ENCODE measurements around the gene HECW1.
"Not testable (repeated sequence)": the region's sequence is repeated elsewhere in the genome, so short reads cannot be mapped to it uniquely, and the experiment has no call there.

HECW1 gene

DNA sequence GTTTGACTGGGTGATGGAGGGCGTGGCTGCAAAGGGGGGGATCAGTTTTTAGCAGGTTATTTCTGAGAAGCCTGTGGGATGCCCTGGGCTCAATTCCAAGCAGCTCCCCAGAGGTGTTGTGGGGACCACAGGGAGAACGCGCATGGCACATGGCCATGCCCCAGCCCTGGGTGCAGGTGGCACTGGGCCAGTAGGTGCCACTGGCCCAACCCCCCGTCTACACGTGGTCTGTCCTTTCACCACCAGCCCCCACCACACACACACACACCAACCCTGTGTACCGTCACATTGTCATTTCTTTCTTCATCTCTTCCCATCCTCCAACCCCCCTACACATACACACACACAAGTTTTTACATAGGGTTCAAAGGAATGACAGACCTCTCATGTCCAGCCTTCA, 355.4 kb downstream of the HECW1 start:
- no peak for DNase-seq (ENCODE audit: low read depth)

DNA sequence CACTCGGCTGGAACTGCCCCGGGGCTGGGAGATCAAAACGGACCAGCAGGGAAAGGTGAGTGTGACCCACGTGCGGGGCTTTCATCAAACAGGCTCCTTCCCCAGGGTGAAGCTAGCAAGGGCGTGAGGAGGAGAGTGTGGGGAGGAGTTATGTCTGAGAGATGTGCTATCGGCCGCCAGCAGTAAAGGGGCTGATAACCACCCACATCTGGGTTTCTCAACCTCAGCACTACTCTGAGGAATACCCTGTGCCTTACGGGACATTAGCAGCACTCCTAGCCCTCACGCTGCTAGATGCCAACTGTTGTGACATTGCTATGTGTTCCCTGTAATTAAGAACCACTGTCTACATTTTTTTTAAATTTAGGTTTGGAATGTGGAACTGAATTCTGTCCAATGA, 356.6 kb downstream of the HECW1 start:
- DNase-seq (ENCODE audit: low read depth) = no peak

DNA sequence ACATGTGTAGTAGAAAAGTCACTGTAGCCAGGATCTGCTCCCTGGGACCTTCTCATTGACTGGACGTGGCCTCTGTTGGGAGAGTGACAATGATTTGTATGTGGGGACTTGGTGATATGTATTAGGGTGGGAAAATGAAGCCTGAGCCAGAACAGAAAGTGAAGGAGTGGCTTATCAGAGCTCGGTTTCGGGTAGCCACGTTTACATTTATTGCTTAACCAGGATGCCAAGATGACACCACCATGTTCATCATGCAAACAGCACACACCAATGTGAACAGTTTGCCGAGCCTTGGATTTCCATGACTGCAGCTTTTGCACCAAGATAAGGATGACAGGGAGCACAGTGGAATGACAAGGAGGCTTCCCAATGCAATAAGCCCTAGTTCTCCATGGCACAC, 357.7 kb downstream of the HECW1 start:
- DNase-seq (ENCODE audit: low read depth) = no peak

DNA sequence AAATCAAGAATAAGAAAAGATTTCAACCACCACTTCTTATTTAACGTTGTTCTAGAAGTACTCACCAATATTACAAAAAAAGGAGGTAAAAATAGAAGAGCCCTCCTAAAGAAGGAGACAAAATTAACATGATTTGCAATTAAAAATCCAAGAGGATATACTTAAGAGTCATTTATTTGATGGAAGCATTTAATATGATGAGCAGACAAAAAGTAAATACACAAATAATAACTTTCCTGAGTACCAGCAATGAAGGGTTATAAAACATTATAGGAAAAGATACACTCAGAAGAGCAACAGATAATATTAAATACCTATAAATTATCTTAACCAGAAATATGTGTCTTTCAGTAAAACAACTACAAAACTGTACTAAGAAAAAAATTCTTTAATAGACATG, 363.5 kb downstream of the HECW1 start:
- no peak for DNase-seq (ENCODE audit: low read depth)

DNA sequence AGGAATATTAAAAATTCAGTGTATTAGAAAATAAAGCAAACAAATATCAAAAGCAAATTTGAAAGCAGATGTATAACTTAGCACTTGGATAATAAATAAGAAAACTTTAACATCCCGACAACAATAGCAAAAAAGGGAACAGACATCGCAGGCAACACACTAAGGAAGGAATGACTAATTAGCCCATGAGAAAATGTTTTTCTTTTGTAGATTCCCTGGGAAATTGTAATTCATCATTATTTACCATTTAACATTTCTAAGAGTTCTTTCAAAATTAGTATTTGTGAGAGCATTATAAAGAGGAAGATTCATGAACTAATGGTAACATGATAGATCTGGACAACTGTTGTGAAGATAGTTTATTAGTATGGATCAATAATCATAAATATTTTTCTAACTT, 364.4 kb downstream of the HECW1 start:
- no peak for DNase-seq (ENCODE audit: low read depth)

DNA sequence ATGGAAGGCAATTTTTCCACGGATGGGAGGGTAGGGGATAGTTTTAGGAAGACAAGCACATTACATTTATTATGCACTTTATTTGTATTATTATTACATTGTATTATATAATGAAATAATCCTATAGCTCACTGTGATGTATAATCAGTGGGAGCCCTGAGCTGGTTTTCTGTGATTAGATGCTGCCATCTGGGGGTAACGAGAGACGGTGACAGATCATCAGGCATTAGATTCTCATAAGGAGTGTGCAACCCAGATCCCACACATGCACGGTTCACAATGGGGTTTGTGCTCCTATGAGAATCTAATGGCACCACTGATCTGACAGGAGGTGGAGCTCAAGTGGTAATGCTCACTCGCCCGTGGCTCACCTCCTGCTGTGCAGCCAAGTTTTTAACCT, 366.6 kb downstream of the HECW1 start:
- DNase-seq (ENCODE audit: low read depth) = no peak

DNA sequence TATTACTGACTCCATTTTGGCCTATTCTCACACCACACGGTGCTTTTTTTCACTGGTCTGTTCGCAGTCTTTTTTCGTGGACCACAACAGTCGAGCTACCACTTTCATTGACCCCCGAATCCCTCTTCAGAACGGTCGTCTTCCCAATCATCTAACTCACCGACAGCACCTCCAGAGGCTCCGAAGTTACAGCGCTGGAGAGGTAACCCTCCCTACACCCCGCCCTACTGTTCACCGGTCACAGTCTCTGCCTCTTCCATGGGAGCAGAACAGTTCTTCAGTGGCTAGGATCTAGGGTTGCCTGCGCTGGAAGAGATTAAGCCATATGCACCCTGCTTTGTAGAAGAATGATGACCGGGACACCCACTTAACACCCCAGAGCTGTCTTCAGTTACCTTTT, 367.1 kb downstream of the HECW1 start:
- no peak for DNase-seq (ENCODE audit: low read depth)

DNA sequence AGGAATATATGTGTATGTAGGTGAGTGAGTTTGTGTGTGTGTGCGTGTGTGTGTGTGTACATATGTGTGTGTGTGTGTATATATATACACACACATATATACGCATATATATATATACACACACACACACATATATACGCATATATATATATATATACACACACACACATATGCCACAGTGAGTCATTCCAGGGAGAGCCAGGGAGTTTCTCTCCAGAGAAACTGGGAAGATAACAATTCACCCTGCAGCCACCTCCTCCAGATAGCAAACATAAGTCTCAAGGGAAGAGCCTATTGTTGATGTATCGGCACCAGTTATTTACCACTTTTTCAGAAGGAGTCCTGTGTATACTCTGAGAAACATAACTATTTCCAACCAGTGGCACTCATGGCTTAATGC, 368.1 kb downstream of the HECW1 start:
- no peak for DNase-seq (ENCODE audit: low read depth)

DNA sequence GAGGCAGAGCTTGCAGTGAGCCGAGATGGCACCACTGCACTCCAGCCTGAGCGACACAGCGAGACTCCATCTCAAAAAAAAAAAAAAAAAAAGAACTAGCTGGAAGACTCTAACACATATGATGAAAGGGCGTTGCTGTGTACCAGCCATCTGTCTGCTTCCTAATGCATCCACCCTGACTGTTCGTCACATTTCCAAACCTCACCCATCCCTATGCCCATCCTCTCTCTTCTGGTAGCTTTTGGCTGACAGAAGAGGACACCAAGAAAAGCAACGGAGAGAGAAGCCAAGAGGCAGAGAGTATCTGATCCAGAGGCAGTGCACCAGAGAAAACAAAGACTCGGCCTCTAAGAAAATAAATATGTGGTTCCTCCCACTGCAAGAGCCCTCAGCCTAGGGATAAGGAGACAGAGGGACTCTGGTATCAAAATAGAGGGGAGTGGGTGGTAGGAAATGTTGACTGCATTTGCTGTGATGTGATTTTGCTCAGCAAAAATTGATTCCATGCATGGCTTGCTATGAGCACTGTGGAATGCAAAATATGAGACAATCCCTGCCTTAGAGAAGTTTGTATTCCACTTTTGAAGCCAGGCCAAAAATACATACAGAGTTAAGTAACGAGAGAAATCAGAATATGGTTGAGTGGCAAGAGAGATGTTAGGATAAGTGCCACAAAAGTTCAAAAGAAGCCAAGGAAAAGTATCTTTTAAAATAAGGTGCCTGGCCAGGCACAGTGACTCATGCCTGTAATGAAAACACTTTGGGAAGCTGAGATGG, 369.6 kb downstream of the HECW1 start:
- no peak for DNase-seq (ENCODE audit: low read depth)

DNA sequence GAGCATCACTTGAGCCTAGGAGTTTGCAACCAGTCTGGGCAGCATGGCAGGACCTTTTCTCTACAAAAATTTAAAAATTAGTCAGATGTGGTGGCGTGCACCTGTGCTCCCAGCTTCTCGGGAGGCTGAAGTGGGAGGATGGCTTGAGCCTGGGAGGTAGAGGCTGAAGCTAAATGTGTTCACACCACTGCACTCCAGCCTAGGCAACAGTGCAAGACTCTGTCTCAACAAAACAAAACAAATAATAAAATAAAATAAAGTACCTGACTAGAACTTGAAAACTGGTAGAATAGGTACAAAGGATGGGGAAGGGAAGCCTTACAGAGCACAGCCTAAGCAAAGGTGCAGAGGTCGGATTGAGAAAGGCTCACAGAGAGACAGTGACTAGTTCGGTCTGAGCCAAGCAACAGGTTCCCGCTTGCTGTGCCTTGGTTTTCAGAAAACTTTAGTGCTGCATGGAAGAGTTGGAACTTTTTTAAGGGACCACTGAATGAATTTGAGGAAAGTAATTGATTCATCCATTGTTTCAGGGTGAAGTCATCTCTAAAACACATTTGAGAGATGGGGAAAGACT, 370.3 kb downstream of the HECW1 start:
- DNase-seq (ENCODE audit: low read depth) = no peak

DNA sequence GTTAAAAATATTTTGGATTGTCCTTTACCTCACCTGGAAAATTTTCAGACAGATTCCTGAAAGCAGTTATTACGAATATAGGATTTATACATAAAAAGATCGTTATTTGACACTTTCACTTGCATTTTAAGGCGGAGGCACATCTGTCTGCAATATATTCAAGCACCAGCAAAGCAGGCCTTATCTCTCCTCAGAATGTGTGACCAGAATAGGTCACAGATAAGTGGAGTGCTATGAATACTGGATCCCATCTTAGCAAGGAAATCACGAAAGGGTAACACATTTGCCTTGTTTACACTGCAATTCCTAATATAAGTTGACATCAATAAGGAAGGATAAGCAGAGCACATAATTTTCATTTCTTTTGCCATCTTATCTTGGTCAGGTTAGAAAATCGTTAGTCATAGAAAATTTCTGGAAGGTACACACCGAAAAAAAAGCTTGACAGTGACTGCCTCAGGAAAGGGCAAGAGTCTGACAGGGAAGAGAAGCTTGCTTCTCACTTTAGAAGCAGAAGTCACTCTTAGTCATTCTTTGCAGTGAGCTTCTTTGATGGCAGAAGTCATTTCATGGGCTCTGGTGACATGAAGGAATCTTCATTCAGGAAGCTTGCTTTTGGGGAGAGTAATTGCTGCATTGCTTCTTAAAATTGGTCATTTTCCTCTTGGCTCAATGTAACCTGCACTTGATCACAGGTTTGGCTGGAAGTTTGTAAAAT, 372.4 kb downstream of the HECW1 start:
- no peak for DNase-seq (ENCODE audit: low read depth)

DNA sequence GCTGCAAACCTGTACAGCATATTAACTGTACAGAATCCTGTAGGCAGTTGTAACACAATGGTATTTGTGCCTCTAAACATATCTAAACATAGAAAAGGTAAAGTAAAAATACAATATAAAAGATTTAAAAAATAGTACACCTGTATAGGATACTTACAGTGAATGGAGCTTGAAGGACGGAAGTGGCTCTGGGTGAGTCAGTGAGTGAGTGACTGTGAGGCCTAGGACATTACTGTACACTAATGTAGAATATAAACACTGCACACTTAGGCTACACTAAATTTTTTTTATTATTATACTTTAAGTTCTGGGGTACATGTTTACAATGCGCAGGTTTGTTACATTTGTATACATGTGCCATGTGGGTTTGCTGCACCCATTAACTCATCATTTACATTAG, 373.1 kb downstream of the HECW1 start:
- no peak for DNase-seq (ENCODE audit: low read depth)

DNA sequence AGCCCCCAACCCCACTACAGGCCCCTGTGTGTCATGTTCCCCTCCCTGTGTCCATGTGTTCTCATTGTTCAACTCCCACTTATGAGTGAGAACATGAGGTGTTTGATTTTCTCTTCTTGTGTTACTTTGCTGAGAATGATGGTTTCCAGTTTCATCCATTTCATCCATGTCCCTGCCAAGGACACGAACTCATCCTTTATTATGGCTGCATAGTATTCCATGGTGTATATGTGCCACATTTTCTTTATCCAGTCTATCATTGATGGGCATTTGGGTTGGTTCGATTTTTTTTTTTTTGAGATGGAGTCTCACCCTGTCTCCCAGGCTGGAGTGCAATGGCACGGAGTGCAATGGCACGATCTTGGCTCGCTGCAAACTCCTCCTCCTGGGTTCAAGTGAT, 373.6 kb downstream of the HECW1 start:
- not testable (repeated sequence) for DNase-seq (ENCODE audit: low read depth)

DNA sequence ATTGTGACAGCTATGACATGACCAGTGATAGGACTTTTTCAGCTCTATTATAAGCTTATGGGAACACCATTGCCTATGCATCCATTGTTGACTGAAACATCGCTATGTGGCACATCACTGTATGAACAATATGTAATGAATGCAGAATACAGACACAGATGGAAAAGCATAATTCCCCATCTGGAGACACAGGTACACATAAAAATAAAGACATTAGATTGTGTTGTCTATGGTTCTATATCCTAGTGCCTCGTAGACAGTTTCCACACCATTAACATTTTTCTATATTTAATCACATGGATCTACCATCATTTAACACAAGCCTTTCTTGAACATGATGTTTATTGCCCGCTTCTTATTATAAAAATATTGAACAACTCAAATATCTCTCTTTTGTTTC, 374.2 kb downstream of the HECW1 start:
- DNase-seq (ENCODE audit: low read depth) = no peak

DNA sequence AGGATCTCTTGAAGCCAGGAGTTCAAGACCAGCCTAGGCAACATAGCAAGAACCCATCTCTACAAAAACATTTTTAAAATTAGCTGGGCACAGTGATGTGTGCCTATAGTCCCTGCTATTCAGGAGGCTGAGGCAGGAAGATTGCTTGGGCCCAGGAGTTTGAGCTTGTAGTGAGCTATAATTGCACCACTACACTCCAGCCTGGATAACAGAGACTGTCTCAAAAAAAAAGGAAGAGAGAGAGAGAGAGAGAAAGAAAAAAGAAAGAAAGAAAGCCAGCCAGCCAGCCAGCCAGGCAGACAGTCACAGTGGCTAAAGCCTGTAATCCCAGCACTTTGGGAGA, 375.3 kb downstream of the HECW1 start:
- no peak for DNase-seq (ENCODE audit: low read depth)

DNA sequence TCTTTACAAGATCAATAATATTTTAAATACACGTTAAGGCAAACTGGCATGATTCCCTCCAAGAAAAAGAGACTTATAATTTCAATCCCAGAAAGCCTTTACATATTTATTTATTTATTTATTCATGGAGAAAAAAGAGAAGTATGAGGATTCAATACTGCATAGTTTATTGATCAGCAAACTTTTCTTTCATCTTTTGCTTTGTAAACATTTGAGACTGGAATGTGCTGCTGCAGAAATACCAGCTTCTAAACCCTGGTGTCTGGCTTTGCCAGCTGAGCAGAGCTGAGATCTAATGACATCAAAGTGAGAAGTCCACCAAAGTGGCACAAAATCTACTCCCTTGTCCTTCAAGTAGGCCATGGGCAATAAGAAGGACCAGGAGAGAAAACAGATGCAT, 376.8 kb downstream of the HECW1 start:
- no peak for DNase-seq (ENCODE audit: low read depth)

DNA sequence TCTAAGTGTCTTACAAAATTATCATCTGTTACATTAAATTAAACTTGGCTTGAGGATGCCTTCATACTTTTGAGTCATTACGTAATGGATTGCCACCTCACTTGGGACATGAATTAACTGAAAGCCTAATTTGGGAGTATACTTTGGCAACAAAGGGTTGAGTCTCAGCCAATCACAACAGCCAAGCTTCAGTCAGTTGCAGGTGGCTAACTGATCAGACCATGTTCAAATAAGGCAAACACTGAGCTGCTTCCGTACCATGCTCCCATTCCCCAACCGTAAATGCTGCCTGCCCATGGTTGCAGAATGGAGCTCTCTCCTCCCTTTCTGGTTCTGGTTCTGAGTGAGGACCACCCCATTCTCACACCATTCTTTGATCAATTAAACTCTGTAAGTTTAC, 377.6 kb downstream of the HECW1 start:
- DNase-seq (ENCODE audit: low read depth) = no peak

DNA sequence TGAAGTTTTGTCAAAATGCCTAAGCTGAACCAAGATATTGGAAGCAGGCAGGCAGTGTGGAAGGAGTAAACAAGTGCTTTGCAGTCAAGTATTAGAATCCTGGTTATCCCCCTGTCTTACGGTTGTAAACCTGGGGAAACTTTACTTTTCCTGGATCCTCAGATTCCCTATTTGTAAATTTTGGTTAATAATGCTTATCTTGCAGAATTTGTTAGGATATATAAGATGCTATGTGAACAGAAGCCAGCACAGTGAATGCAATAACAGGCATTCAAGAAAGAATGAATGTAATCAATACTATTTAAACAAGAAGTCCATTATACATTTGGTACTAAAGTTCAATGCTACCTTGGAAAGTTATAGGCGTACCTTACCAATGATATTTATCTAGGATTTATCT, 378.7 kb downstream of the HECW1 start:
- no peak for DNase-seq (ENCODE audit: low read depth)

DNA sequence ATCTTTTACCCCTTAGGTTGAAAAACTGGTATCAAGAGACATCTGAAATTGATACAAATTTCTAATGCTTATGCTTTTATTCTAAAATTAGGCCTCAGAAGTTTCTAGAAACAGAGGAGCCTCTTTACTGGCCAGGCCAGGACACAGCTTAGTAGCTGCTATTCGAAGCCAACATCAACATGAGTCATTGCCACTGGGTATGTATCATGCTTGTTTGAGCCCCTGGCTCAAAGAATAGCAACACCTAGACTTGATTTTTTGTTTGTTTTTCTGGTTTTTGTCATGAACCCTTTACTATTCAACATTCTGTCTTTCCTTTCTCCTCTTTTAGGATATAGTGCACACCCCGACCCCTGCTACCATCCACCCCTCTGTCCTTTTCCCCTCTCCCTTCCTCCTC, 379.5 kb downstream of the HECW1 start:
- DNase-seq (ENCODE audit: low read depth) = peak; percentile 28

DNA sequence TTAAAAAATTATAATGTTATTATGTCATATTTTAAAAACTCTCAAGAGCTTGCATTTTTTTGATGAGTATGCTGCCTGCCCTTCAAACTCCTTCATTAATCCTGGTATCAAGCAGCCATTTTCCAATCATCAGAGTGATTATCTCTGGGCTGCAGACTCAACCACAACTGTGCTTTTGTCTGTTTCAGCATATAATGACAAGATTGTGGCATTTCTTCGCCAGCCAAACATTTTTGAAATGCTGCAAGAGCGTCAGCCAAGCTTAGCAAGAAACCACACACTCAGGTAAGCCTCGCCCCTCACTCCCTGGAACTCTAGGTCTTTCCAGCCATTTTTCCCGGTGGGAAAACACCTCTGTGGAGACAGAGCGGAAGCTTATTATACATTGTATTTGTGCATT, 380.4 kb downstream of the HECW1 start:
- DNase-seq (ENCODE audit: low read depth) = no peak

DNA sequence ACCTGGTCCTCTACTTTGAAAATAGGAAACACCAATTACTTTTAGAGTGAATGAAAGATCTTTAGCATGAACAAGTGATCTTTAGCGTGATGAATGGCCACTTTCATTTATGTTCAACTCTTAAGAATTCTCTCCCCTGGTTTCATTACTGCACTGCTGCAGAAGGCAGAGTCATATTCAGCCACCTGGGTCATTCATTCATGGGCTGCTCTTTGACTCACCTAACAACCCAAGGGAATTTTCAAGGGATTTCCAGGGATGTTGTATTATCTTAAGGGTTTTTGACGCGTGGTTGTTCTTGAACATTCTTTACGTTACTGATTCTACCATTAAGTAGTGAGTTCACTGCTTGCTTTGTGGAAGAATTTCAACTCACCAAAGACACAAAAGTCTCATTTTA, 383.1 kb downstream of the HECW1 start:
- no peak for DNase-seq (ENCODE audit: low read depth)

DNA sequence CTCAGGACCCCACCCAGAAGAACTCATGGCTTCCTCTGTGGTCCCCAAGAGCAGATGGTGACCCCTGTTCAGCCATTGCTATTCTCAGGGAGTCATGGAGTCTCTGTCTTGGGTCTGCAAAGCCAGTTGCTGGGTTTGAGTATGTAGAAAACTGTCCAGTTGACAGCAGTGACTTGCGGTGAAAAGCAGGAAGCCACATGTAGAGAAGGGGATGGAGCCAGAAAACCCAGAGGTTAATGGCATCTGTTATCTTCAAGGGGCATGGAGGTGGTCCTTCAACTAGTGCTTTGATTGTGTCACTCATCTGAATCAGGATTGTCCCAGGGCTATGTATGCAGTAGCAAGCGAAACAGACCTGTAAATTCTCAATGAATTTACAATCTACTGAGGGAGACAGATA, 384.1 kb downstream of the HECW1 start:
- DNase-seq (ENCODE audit: low read depth) = no peak

DNA sequence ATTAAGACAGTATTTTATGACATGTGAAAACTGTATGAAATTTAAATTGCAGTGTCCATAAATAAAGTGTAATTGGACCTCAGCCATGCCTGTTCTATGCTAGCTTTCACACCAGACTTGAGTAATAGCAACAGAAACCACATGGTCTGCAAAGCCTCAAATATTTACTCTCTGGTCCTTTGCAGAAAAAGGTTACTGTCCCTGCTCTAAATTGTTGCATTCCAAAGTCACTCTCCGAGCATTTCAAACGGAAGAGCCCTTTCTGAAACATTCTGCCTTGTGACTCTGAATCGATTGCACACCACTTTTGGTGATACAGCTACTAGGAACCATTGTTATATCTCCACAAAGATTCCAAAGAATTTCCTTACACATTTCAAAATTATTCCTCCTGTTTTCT, 389.4 kb downstream of the HECW1 start:
- peak; percentile 60 for DNase-seq (ENCODE audit: low read depth)

DNA sequence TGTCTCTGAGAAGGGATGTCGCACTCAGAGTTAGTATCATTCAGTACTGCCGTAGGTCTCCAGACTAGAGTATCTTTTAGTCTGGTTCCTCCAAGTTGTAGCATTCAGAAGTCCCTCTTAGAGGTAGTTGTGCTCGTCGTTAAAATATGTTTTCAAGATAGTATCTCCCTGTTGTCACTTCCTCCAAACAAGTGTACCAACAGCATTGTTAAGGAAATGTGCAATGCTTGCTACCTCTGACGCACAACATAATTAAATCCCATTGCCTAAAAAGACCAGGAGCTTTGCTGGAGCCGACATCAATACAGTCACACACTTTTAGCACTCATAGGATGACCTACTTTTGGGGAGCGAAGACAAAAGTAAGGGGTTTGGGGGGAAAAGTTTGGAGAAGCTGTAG, 390.5 kb downstream of the HECW1 start:
- no peak for DNase-seq (ENCODE audit: low read depth)

Data from GM04504 (cell line).